MM.1S (cell line): Measurements from ENCODE around the gene APOA1.

Experiments
- CTCF ChIP-seq: fragments of 300-600 bp; sonication (generic); IDR thresholded peaks from 2 replicates; pipeline ENCODE4 v1.5.1; 2016; ENCODE audit warnings: antibody characterized with exemption, low read length, mixed read lengths
- EZH2 ChIP-seq: fragments of 300-600 bp; sonication (generic); optimal IDR thresholded peaks from 2 replicates; pipeline ENCODE3; 2017; ENCODE audit warnings: low read depth, mild to moderate bottlenecking, antibody characterized with exemption, low read length, mixed read lengths
- EZH2phosphoT487 ChIP-seq: fragments of 300-600 bp; sonication (generic); IDR thresholded peaks from 2 replicates; pipeline ENCODE4 v1.6.1; 2018; ENCODE audit warnings: antibody characterized with exemption, low read length

GRCh38 chr11:116814502-116814901 lies 22.9 kb downstream of the APOA1 start:
- TF ChIP-seq CTCF, result no peak
- TF ChIP-seq EZH2, result no peak
- TF ChIP-seq EZH2phosphoT487, result no peak
